CD8-positive, alpha-beta memory T cell (primary cell): ENCODE results near the gene COL19A1. TPM values are rescaled to one million over a fixed set of nuclear protein-coding genes. Genes with fewer than 3 reads are reported as not detected.

Source experiments
- CTCF ChIA-PET: fragments of 350-600 bp; sonication (Branson Sonifier 250); formaldehyde crosslinking; loops from one replicate; lab custom pipeline; 2021; ENCODE audit warnings: antibody characterized with exemption; lab: Charles Lee
- POLR2A ChIA-PET: fragments of 350-600 bp; sonication (Branson Sonifier 250); formaldehyde crosslinking; loops from one replicate; lab custom pipeline; 2021; ENCODE audit warnings: antibody characterized with exemption; lab: Charles Lee
- DNase-seq, 5 donors: peaks; one replicate each; pipeline versions ENCODE4 v3.0.0 to v3.0.0-alpha.2; 2020 to 2022; ENCODE audit warnings: mixed read lengths in 1 of 5
- H3K27ac ChIP-seq: one replicate; pipeline ENCODE4 v1.7.0; 2013; ENCODE audit warnings: low read depth, mild to moderate bottlenecking, low read length, moderate library complexity
- H3K27me3 ChIP-seq: 2 replicates; pipeline ENCODE4 v1.7.0; 2013; ENCODE audit warnings: low read length, mild to moderate bottlenecking; ENCODE audit not compliant: insufficient read depth, poor library complexity, severe bottlenecking
- H3K36me3 ChIP-seq: 2 replicates; pipeline ENCODE4 v1.7.0; 2013; ENCODE audit warnings: mild to moderate bottlenecking, low read length, moderate library complexity; ENCODE audit not compliant: insufficient read depth
- H3K4me1 ChIP-seq: 2 replicates; pipeline ENCODE4 v1.7.0; 2013; ENCODE audit warnings: mild to moderate bottlenecking, low read length, moderate library complexity; ENCODE audit not compliant: insufficient read depth
- H3K4me3 ChIP-seq: 2 replicates; pipeline ENCODE4 v1.7.0; 2013; ENCODE audit warnings: mild to moderate bottlenecking, low read length
- H3K9me3 ChIP-seq: 2 replicates; pipeline ENCODE4 v1.7.0; 2013; ENCODE audit warnings: mild to moderate bottlenecking, low read length
- H3K27ac Mint-ChIP-seq, 8 donors: one replicate each; pipeline ENCODE4 v1.8.0; 2020 to 2021; ENCODE audit warnings: mixed read lengths in 8 of 8, mild to moderate bottlenecking in 6 of 8, inconsistent platforms in 3 of 8, moderate library complexity in 3 of 8
- H3K27me3 Mint-ChIP-seq, 2 donors: one replicate each; pipeline ENCODE4 v1.8.0; 2020 to 2021; ENCODE audit warnings: mixed read lengths in 2 of 2, mild to moderate bottlenecking in 1 of 2, moderate library complexity in 1 of 2
- H3K36me3 Mint-ChIP-seq, 3 donors: one replicate each; pipeline ENCODE4 v1.8.0; 2020 to 2021; ENCODE audit warnings: mixed read lengths in 3 of 3, inconsistent platforms in 1 of 3, mild to moderate bottlenecking in 1 of 3
- H3K4me1 Mint-ChIP-seq, 3 donors: one replicate each; pipeline ENCODE4 v1.8.0; 2020 to 2021; ENCODE audit warnings: mixed read lengths in 3 of 3, inconsistent platforms in 1 of 3, mild to moderate bottlenecking in 1 of 3
- H3K4me3 Mint-ChIP-seq, 7 donors: one replicate each; pipeline ENCODE4 v1.8.0; 2020 to 2021; ENCODE audit warnings: mixed read lengths in 7 of 7, mild to moderate bottlenecking in 6 of 7, moderate library complexity in 4 of 7, inconsistent platforms in 2 of 7
- H3K9me3 Mint-ChIP-seq, 5 donors: one replicate each; pipeline ENCODE4 v1.8.0; 2020 to 2022; ENCODE audit warnings: mixed read lengths in 5 of 5, mild to moderate bottlenecking in 3 of 5, moderate library complexity in 2 of 5, inconsistent platforms in 1 of 5
- polyA plus RNA-seq: library from polyadenylated mRNA; unstranded; fragments of 300-500 nt; fragmentation: Illumina TruSeq; gene quantifications from one replicate; pipeline ENCODE4 v1.2.3, GENCODE V29; 2021
- total RNA-seq, 2 experiments: library from RNA; stranded (reverse); gene quantifications; one replicate each; pipeline ENCODE4 v1.2.3, GENCODE V29; 2021

COL19A1 gene
- total and polyA plus RNA-seq, 3 experiments from 2014 or later, result 0.07 to 0.33 TPM; not detected in 1

DNA sequence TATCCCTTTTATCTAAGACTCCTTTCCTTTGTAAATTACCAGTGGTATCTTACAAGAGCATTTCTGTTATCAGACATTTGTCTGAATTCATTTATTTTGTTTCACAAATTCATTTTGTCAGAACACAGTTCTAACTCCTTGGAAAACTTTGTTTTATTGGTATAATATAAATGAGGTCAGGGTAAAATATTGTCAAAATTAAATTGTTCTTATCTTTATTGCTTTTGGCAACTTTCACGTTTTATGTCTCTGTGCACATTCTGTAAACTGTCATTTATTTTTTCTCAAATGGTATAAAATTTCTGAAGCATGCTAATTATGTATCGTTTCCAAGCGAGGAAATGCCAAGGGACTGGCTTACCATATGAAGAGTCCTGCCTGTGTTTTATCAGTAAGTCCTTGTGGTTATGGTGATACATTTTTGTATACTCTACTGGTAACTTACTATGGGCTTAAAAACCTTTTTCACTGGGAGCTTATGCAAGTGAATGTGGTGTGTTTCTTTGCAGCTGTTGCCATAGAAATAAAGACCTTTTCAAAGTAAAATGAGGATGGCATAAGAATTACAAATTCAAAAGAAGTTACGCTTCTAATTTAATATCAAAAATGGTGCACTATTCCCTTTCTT, 214.2 kb downstream of the COL19A1 start:
- DNase-seq, result no peak
- Histone ChIP-seq H3K4me1 (no peaks in the 10 kb centered on the region), H3K27ac (no peak overlapping the region), H3K4me3 (no peak overlapping the region), H3K27me3 (no peaks in the 10 kb centered on the region), H3K36me3 (no peaks in the 10 kb centered on the region), H3K9me3 (no peaks in the 10 kb centered on the region)
- H3K4me3 Mint-ChIP-seq, result no peak overlapping the region
- peaks cover 0 to 1% of the 10 kb centered on the region in 2 donors for H3K27me3 Mint-ChIP-seq
- no peaks in the 10 kb centered on the region for H3K4me1 Mint-ChIP-seq
- no peak overlapping the region for H3K27ac Mint-ChIP-seq
- ChIA-PET CTCF (no interaction called here), POLR2A (no interaction called here)
- no peaks in the 10 kb centered on the region for H3K36me3 Mint-ChIP-seq
- no peaks in the 10 kb centered on the region for H3K9me3 Mint-ChIP-seq

DNA sequence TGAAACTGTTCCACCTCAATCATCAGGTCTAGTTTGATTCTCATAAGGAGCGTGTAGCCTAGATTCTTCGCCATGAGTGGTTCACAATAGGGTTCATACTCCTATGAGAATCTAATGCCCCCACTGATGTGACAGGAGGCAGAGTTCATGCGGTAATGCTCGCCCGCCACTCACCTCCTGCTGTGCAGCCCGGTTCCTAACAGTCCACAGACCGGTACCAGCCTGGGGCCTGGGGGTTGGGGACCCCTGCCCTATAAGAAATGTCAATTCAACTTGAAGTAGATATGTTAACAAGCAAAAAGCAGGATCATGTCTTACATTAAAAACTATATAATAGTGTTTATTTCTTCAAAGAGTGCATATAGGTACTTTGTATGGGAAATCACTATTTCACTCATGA, 216.5 kb downstream of the COL19A1 start:
- Histone ChIP-seq H3K4me3 (no peak overlapping the region), H3K27ac (no peak overlapping the region), H3K36me3 (no peaks in the 10 kb centered on the region), H3K9me3 (no peaks in the 10 kb centered on the region), H3K4me1 (no peaks in the 10 kb centered on the region), H3K27me3 (no peaks in the 10 kb centered on the region)
- ChIA-PET CTCF (no interaction called here), POLR2A (no interaction called here)
- Mint-ChIP-seq H3K36me3 (no peaks in the 10 kb centered on the region), H3K27me3 (peaks cover 0 to 1% of the 10 kb centered on the region in 2 donors), H3K9me3 (no peaks in the 10 kb centered on the region), H3K4me1 (no peaks in the 10 kb centered on the region), H3K27ac (no peak overlapping the region), H3K4me3 (no peak overlapping the region)
- DNase-seq, result no peak

DNA sequence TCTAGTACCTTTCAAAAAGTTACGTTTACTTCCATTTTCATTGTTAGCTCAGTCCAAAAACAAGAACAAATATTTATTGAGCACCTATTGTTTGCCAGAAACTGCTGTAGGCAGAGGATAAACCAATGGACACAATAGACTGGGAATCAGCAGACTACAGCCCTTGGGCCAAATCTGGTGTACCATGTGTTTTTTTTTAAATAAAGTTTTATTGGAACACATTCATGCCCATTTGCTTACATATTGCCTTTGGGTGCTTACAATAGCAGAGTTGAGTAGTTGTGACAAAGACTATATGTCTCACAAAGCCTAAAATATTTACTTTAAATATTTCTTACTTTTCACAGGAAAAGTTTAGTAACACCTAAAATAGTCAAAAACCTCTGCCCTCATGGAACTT, 220.4 kb downstream of the COL19A1 start:
- no peak overlapping the region for H3K27ac Mint-ChIP-seq
- POLR2A ChIA-PET, result no interaction called here
- peaks cover 0 to 1% of the 10 kb centered on the region in 2 donors for H3K27me3 Mint-ChIP-seq

DNA sequence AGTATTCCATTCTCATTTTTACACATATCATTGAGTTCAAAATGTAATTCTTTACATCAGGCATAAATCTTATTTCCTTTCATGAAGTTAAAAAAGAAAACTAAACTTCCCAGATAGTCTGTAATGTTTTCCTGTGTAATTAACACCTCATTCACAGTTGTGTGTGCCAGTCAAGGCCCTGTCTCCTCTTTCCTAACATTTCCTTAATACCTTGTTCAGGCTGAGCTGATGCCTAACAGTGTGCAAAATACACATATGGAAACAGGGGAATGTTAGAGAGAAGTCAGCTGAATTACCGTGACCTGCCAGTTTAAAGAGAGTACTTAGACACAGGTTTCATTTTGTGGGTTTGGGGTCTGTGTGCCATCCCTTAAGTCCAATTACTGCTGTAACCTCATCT, 227.8 kb downstream of the COL19A1 start:
- H3K36me3 ChIP-seq, result no peaks in the 10 kb centered on the region
- Mint-ChIP-seq H3K27me3 (peaks cover 0 to 2% of the 10 kb centered on the region in 2 donors), H3K4me1 (no peaks in the 10 kb centered on the region), H3K27ac (no peak overlapping the region), H3K9me3 (no peaks in the 10 kb centered on the region), H3K36me3 (no peaks in the 10 kb centered on the region), H3K4me3 (no peak overlapping the region)
- POLR2A ChIA-PET, result no interaction called here
- no peaks in the 10 kb centered on the region for H3K9me3 ChIP-seq
- H3K4me1 ChIP-seq, result no peaks in the 10 kb centered on the region
- no peak for DNase-seq
- no peak overlapping the region for H3K27ac ChIP-seq
- H3K27me3 ChIP-seq, result no peaks in the 10 kb centered on the region
- no peak overlapping the region for H3K4me3 ChIP-seq
- CTCF ChIA-PET, result no interaction called here

More for the DNA sequence above, 220.4 kb downstream of the COL19A1 start:
- Histone ChIP-seq H3K9me3 (no peaks in the 10 kb centered on the region), H3K4me1 (no peaks in the 10 kb centered on the region), H3K4me3 (no peak overlapping the region), H3K27me3 (no peaks in the 10 kb centered on the region), H3K36me3 (no peaks in the 10 kb centered on the region), H3K27ac (no peak overlapping the region)
- H3K36me3 Mint-ChIP-seq, result no peaks in the 10 kb centered on the region
- H3K4me3 Mint-ChIP-seq, result no peak overlapping the region
- H3K9me3 Mint-ChIP-seq, result no peaks in the 10 kb centered on the region
- no peak for DNase-seq
- CTCF ChIA-PET, result no interaction called here
- no peaks in the 10 kb centered on the region for H3K4me1 Mint-ChIP-seq

DNA sequence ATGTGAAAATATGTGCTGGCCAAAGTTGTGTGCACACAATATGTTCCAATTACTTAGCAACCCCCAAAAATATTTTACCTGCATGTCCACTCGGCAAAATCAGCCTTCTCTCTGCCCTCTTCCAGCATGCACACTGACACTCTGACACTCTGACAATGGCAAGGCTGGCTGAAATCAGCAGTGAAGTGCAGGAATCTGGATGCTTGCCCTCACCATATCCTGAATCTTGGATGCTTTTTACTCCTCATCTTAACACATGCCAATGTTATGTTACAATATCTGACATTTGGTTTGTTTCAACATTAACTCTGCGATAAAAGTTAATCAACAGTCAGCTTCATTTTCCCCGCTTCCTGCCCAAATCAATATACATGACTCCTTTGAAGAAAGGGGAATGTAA, 233.4 kb downstream of the COL19A1 start:
- CTCF ChIA-PET, result no interaction called here
- DNase-seq, result no peak

DNA sequence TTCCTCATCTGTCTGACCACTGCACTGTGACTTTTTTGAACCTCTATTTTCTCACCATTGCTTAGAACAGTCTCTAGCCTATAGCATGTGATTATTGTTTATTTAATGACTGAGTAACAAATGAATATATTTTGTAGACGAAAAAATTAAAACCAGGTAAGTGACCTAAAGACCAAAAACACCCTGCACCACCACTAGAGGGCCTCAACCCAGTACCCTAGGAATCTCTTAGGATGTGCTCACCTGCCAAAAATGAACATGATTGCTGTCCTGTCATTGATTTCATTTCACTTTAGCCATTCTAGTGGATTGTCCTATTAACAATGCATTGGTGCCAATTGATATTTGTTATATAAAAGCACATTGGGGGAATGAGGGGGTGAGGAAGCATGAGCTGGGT, 237.4 kb downstream of the COL19A1 start:
- Histone ChIP-seq H3K27ac (no peak overlapping the region), H3K4me3 (no peak overlapping the region), H3K27me3 (no peaks in the 10 kb centered on the region), H3K9me3 (no peaks in the 10 kb centered on the region), H3K36me3 (no peaks in the 10 kb centered on the region), H3K4me1 (no peaks in the 10 kb centered on the region)
- Mint-ChIP-seq H3K9me3 (no peaks in the 10 kb centered on the region), H3K4me1 (no peaks in the 10 kb centered on the region), H3K27me3 (peaks cover 4 to 7% of the 10 kb centered on the region in 2 donors), H3K4me3 (no peak overlapping the region), H3K36me3 (no peaks in the 10 kb centered on the region), H3K27ac (no peak overlapping the region)
- peak in 1 of 5 donors; percentile 1 for DNase-seq
- ChIA-PET CTCF (no interaction called here), POLR2A (no interaction called here)

More for the DNA sequence above, 233.4 kb downstream of the COL19A1 start:
- H3K27me3 Mint-ChIP-seq, result peaks cover 4 to 6% of the 10 kb centered on the region in 2 donors
- Histone ChIP-seq H3K4me3 (no peak overlapping the region), H3K27me3 (no peaks in the 10 kb centered on the region), H3K9me3 (no peaks in the 10 kb centered on the region), H3K36me3 (no peaks in the 10 kb centered on the region), H3K4me1 (no peaks in the 10 kb centered on the region), H3K27ac (no peak overlapping the region)
- H3K36me3 Mint-ChIP-seq, result no peaks in the 10 kb centered on the region
- H3K9me3 Mint-ChIP-seq, result no peaks in the 10 kb centered on the region
- no peak overlapping the region for H3K4me3 Mint-ChIP-seq
- POLR2A ChIA-PET, result no interaction called here
- no peak overlapping the region for H3K27ac Mint-ChIP-seq
- no peaks in the 10 kb centered on the region for H3K4me1 Mint-ChIP-seq

DNA sequence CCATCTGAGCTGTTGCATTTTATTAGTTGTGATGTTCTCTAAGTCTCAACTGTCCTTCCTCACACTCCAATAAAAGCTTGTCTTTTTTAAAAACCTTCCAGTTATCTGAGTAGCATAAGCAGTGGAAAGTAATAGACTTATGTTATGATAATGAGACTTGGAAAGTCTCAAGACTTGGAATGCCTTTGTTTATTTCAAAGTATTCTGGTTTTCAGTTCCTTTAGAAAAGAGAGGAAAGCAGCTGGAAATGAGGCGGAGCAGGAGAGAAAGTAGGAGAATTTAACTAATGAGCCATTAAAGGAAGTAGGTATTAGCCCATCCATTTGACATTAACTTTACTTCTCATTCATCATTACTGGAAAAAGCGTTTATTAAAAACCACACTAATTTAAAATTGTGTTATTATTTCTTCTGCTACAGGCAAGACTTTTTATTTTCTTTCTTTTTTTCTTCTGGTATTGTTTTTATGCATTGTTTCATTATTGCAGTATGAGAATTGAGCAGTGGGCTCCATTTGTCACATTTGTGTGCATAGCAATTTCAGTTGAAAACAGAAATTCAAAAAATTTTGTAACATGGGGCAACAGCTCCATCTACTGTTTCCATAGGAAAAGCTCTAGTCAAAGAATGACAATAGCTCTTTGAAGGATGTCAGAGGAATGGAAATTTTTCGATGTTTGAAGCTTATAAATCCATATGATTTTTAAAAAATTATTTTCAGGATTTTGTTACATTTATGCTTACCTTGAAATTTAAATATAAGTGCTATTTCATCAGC, 241.7 kb downstream of the COL19A1 start:
- Mint-ChIP-seq H3K4me1 (no peaks in the 10 kb centered on the region), H3K9me3 (no peaks in the 10 kb centered on the region), H3K4me3 (no peak overlapping the region), H3K36me3 (no peaks in the 10 kb centered on the region), H3K27me3 (peaks cover 2 to 7% of the 10 kb centered on the region in 2 donors), H3K27ac (no peak overlapping the region)
- ChIA-PET POLR2A (no interaction called here), CTCF (interaction anchor here (0.7 to 1.9 kb wide), 5 partner anchors 9 to 373 kb away, joined by 3 to 6 read pairs (median 3); no protein-coding TSS in a partner anchor)
- no peaks in the 10 kb centered on the region for H3K4me1 ChIP-seq
- peak in 1 of 5 donors; percentile 19 for DNase-seq
- H3K27me3 ChIP-seq, result no peaks in the 10 kb centered on the region
- H3K4me3 ChIP-seq, result no peak overlapping the region
- no peaks in the 10 kb centered on the region for H3K9me3 ChIP-seq
- no peaks in the 10 kb centered on the region for H3K36me3 ChIP-seq
- no peak overlapping the region for H3K27ac ChIP-seq

DNA sequence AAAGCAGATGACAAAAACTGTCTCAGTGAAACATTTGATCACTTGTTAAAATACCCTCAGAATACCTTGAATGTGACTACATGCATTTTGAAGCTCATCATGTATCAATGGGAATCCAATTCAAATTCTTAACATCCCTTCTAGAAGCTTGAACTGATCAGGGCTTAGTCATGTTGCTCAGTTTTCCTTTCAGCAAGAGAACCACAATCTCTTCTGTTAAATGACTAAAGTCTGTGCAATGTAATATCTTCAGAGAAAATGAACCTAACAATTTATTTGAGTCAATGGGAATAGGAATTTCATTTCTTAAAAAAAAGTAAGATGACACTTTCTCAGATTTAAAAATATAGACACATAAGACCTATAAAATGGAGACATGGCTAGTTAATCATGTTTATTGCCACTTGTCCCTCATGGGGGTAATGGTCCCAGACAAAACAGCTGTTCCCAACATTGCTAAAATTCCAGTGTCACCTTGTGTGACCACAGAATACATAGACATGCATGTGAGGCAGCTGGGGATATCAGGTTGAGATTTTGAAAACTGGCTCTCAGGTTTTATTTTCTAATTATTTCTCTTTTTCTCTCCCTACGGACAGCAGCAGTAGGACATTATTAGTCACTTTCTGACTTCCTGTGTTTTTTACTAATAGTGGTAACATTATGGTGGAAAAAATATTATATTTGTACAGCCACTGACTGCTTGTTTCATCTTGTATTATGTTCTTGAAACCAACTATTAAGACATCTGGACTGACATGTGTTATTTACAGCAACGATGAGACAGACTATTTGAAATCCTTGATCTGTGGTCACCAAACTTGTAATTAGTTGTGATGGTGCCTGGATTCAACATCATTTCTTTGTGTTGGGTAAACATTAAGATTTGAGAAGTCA, 244.0 kb downstream of the COL19A1 start:
- Histone ChIP-seq H3K36me3 (no peaks in the 10 kb centered on the region), H3K4me3 (no peak overlapping the region), H3K27me3 (no peaks in the 10 kb centered on the region), H3K27ac (no peak overlapping the region), H3K9me3 (no peaks in the 10 kb centered on the region), H3K4me1 (no peaks in the 10 kb centered on the region)
- Mint-ChIP-seq H3K4me3 (no peak overlapping the region), H3K27ac (no peak overlapping the region), H3K4me1 (no peaks in the 10 kb centered on the region), H3K36me3 (no peaks in the 10 kb centered on the region), H3K27me3 (peaks cover 0 to 6% of the 10 kb centered on the region in 2 donors), H3K9me3 (no peaks in the 10 kb centered on the region)
- POLR2A ChIA-PET, result no interaction called here
- no peak for DNase-seq
- CTCF ChIA-PET, result no interaction called here
